Peyer's patch (tissue), 4 donors: Measurements from ENCODE around the gene MRPL43. TPM values are rescaled to one million over a fixed set of nuclear protein-coding genes. Genes with fewer than 3 reads are reported as not detected.

ENCODE experiments used
- DNase-seq, 3 donors: peaks; one replicate each; pipeline ENCODE4 v3.0.0-alpha.2; 2017 to 2019
- H3K27ac ChIP-seq, 4 donors: fragments of 200-600 bp; sonication (generic); one replicate each; pipeline ENCODE4 v1.5.1; 2016 to 2019
- H3K27me3 ChIP-seq, 2 donors: fragments of 200-600 bp; sonication (generic); one replicate each; pipeline ENCODE4 v1.5.1; 2019
- H3K36me3 ChIP-seq, 3 donors: fragments of 200-600 bp; sonication (generic); one replicate each; pipeline ENCODE4 v1.5.1; 2016 to 2019
- H3K4me1 ChIP-seq, 4 donors: fragments of 200-600 bp; sonication (generic); one replicate each; pipeline ENCODE4 v1.5.1; 2016 to 2019
- H3K4me3 ChIP-seq, 4 donors: fragments of 200-600 bp; sonication (generic); 1 replicate in 3 of 4; 2 replicates in 1 of 4; pipeline ENCODE4 v1.5.1; 2016 to 2019; ENCODE audit warnings: mild to moderate bottlenecking in 1 of 4
- H3K9me3 ChIP-seq, 4 donors: fragments of 200-600 bp; sonication (generic); one replicate each; pipeline ENCODE4 v1.5.1; 2016 to 2019; ENCODE audit warnings: mild to moderate bottlenecking in 1 of 4
- POLR2A ChIP-seq, 2 donors: fragments of 450-650 bp; IDR thresholded peaks; one replicate each; pipeline ENCODE4 v1.5.1; 2017; ENCODE audit warnings: antibody characterized with exemption in 2 of 2, mild to moderate bottlenecking in 2 of 2, moderate library complexity in 2 of 2
- total RNA-seq, 4 donors: library from RNA; depleted of rRNA; stranded (reverse); fragments of >200 nt; gene quantifications; one replicate each; pipeline ENCODE4 v1.1.0, GENCODE V29; 2016
- TF ChIP-seq, protein P1 (sequence below), 6 experiments: fragments of 450-650 bp in 4 of 6; fragments of 200-600 bp in 2 of 6; sonication (generic) in 1 of 6; IDR thresholded peaks; one replicate each; pipeline ENCODE4 v1.5.1; 2017 to 2019; ENCODE audit warnings: antibody characterized with exemption in 6 of 6, mild to moderate bottlenecking in 3 of 6, moderate library complexity in 1 of 6

MRPL43 gene
- total RNA-seq, 4 donors from 2014 or later = 40.5 to 85.5 (median 61.7) TPM

DNA sequence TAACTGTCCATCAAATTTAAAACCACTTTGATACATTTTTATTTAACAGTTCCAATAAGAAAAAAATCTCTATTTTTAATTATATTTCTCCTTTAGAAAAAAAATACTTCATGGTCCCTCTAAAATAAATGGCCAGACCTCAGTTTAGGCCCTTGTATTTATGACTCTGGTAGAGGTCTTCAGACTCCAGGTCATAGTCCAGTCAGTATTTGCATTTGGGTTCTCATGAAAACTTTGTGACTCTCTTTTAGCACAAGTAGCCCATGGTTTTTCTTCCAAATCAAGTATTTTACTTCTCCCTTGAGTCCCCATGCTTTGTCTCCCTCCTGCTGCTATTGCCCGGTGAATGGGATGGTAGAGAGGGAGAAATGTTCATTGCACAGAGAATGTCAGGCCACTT, 23.5 kb downstream of the MRPL43 start:
- no peak for TF ChIP-seq POLR2A (IDR thresholded peaks at IDR 0.05)
- TF ChIP-seq, protein P1, sequence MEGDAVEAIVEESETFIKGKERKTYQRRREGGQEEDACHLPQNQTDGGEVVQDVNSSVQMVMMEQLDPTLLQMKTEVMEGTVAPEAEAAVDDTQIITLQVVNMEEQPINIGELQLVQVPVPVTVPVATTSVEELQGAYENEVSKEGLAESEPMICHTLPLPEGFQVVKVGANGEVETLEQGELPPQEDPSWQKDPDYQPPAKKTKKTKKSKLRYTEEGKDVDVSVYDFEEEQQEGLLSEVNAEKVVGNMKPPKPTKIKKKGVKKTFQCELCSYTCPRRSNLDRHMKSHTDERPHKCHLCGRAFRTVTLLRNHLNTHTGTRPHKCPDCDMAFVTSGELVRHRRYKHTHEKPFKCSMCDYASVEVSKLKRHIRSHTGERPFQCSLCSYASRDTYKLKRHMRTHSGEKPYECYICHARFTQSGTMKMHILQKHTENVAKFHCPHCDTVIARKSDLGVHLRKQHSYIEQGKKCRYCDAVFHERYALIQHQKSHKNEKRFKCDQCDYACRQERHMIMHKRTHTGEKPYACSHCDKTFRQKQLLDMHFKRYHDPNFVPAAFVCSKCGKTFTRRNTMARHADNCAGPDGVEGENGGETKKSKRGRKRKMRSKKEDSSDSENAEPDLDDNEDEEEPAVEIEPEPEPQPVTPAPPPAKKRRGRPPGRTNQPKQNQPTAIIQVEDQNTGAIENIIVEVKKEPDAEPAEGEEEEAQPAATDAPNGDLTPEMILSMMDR (IDR thresholded peaks at IDR 0.05) = no peak
- H3K4me1 ChIP-seq = peaks cover 0 to 11% (median 2%) of the 10 kb centered on the region in 4 donors
- no peak for DNase-seq
- no peak overlapping the region for H3K27ac ChIP-seq
- no peak overlapping the region for H3K4me3 ChIP-seq
- no peaks in the 10 kb centered on the region for H3K9me3 ChIP-seq
- peaks cover 0 to 39% (median 3%) of the 10 kb centered on the region in 3 donors for H3K36me3 ChIP-seq
- H3K27me3 ChIP-seq = no peaks in the 10 kb centered on the region

DNA sequence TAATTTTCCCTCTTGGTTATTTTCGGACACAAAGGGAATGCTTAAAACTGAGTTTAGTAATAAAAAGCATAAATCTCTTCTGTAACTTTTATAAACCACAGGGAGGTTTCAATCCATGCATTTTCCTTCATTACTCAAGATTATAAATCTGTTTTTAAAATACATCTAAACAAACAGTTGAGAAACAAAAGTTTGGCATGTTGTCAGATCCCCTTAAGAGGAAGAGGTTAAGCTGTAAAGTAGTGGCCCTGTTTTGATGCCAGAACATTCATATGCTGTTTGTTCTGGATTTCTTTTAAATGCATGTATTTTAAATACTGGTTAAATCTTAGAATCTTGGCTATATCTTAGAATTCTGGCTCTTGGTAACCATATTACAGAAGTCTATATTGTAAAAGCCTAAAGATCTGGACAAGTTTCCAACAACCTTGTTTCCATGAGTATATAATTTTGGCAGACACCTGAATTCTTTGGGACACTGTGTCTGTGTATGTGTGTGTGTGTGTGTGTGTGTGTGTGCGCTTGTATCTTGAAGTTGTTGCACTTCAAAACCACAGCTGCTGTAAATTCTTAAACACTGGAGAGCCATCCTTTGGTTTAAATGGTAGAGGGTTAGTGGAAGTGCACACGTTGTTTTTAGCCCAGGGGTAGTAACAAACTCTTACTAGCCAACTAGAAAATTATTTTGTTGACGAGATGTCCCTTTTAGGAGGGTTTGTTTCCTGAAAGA, 24.8 kb downstream of the MRPL43 start:
- H3K36me3 ChIP-seq = peaks cover 0 to 50% (median 3%) of the 10 kb centered on the region in 3 donors
- TF ChIP-seq, protein P1 (IDR thresholded peaks at IDR 0.05) = no peak
- no peak for TF ChIP-seq POLR2A (IDR thresholded peaks at IDR 0.05)
- H3K4me3 ChIP-seq = no peak overlapping the region
- no peaks in the 10 kb centered on the region for H3K4me1 ChIP-seq
- no peaks in the 10 kb centered on the region for H3K27me3 ChIP-seq
- no peaks in the 10 kb centered on the region for H3K9me3 ChIP-seq
- H3K27ac ChIP-seq = no peak overlapping the region
- DNase-seq = no peak

DNA sequence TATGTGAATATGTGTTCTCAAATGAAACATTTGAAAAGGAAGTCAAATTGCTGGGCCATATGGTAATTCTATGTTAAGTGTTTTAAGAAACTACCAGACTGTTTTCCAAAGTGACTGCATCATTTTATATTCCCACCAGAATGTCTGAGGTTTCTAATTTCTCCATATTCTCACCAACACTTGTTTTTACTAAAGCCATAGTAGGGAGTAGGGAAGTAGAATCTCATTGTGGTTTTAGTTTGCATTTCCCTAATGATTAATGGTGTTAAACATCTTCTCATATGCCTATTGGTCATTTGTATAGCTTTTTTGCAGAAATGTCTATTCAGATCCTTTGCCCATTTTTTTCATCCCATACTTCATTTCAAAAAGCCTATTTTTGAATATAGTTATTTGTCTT, 27.0 kb downstream of the MRPL43 start:
- H3K4me3 ChIP-seq = no peak overlapping the region
- no peak overlapping the region for H3K27ac ChIP-seq
- DNase-seq = no peak
- peaks cover 0 to 60% (median 3%) of the 10 kb centered on the region in 3 donors for H3K36me3 ChIP-seq
- H3K27me3 ChIP-seq = no peaks in the 10 kb centered on the region
- H3K4me1 ChIP-seq = no peaks in the 10 kb centered on the region
- H3K9me3 ChIP-seq = no peaks in the 10 kb centered on the region
- TF ChIP-seq POLR2A (IDR thresholded peaks at IDR 0.05) = no peak
- TF ChIP-seq, protein P1 (IDR thresholded peaks at IDR 0.05) = no peak

DNA sequence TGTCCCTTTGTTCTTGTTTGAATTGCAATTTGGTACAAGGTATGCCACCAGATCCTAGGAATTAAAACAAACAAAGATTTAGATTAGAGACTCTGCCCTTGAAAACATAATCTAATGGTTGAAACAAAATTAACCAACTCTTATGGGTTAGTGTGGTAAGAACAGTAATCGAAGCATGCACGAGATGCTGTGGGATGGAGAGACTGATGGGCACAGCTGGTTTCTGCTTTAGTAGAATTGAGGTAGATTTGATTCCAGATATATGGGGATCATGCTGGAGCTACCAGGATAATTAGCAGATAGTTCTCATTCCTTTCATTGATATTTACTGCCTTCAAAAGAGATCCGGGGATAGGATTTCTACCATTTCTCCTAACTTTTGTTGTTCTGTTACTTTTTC, 38.4 kb downstream of the MRPL43 start:
- no peak for DNase-seq
- Histone ChIP-seq H3K9me3 (no peaks in the 10 kb centered on the region), H3K27ac (no peak overlapping the region), H3K27me3 (no peaks in the 10 kb centered on the region), H3K4me3 (no peak overlapping the region), H3K36me3 (peaks cover 0 to 97% (median 0%) of the 10 kb centered on the region in 3 donors), H3K4me1 (no peaks in the 10 kb centered on the region)
- no peak for TF ChIP-seq POLR2A (IDR thresholded peaks at IDR 0.05)
- TF ChIP-seq, protein P1 (IDR thresholded peaks at IDR 0.05) = no peak

DNA sequence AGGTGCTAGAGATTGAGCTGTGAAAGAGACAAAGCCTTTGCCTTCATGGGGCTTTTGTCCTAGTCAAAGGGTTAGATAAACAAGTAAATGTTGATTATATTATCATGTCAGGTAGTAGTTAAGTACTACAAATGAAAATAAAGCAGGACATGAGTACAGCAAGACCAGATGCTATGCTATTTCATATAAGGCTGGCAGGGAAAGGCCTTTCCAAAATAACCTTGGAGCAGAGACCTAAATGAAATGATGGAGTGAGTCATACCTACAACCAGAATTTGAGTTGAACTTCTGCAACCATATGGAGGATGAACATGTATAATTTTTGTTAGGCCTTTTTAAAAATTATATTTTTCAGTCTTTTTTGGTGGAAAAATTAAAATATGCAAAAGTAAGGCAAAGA, 41.5 kb downstream of the MRPL43 start:
- H3K27me3 ChIP-seq = no peaks in the 10 kb centered on the region
- no peak overlapping the region for H3K4me3 ChIP-seq
- peaks cover 0 to 97% (median 0%) of the 10 kb centered on the region in 3 donors for H3K36me3 ChIP-seq
- no peaks in the 10 kb centered on the region for H3K4me1 ChIP-seq
- H3K27ac ChIP-seq = no peak overlapping the region
- DNase-seq = no peak
- H3K9me3 ChIP-seq = no peaks in the 10 kb centered on the region
- TF ChIP-seq, protein P1 (IDR thresholded peaks at IDR 0.05) = no peak
- no peak for TF ChIP-seq POLR2A (IDR thresholded peaks at IDR 0.05)
